HG03196 (cell line): Measurements from ENCODE around the gene PHETA1.
"Not testable (repeated sequence)": the region's sequence is repeated elsewhere in the genome, so short reads cannot be mapped to it uniquely, and the experiment has no call there.

Experiments
- ATAC-seq: cut with Tn5 transposase; IDR thresholded peaks from one replicate; pipeline ENCODE4 v1.9.1; 2021; ENCODE audit not compliant: unreplicated experiment

Gene PHETA1

GRCh38 chr12:111351026-111351425 is 17.9 kb downstream of the PHETA1 start:
- ATAC-seq = no peak

- no peak for ATAC-seq
Measured at GRCh38 chr12:111349748-111350520, 19.0 kb downstream of the PHETA1 start.

GRCh38 chr12:111349101-111349747 is 19.7 kb downstream of the PHETA1 start:
- no peak for ATAC-seq

- ATAC-seq = no peak
Measured at GRCh38 chr12:111347891-111348644, 20.8 kb downstream of the PHETA1 start.

GRCh38 chr12:111344254-111344875 is 24.5 kb downstream of the PHETA1 start:
- no peak for ATAC-seq

- ATAC-seq = no peak
Measured at GRCh38 chr12:111343181-111343580, 25.7 kb downstream of the PHETA1 start.

GRCh38 chr12:111342376-111342775 is 26.5 kb downstream of the PHETA1 start:
- ATAC-seq = no peak

GRCh38 chr12:111341426-111342065 is 27.3 kb downstream of the PHETA1 start:
- ATAC-seq = no peak

- ATAC-seq = not testable (repeated sequence)
Measured at GRCh38 chr12:111340680-111341079, 28.2 kb downstream of the PHETA1 start.

GRCh38 chr12:111340231-111340630 is 28.7 kb downstream of the PHETA1 start:
- ATAC-seq = no peak

GRCh38 chr12:111339321-111339938 is 29.5 kb downstream of the PHETA1 start:
- no peak for ATAC-seq

- ATAC-seq = no peak
Measured at GRCh38 chr12:111338096-111338495, 30.8 kb downstream of the PHETA1 start.

- ATAC-seq = no peak
Measured at GRCh38 chr12:111337371-111337770, 31.5 kb downstream of the PHETA1 start.

- not testable (repeated sequence) for ATAC-seq
Measured at GRCh38 chr12:111336411-111336810, 32.5 kb downstream of the PHETA1 start.

- ATAC-seq = no peak
Measured at GRCh38 chr12:111335811-111336210, 33.1 kb downstream of the PHETA1 start.

- not testable (repeated sequence) for ATAC-seq
Measured at GRCh38 chr12:111335301-111335700, 33.6 kb downstream of the PHETA1 start.

- no peak for ATAC-seq
Measured at GRCh38 chr12:111334393-111334915, 34.4 kb downstream of the PHETA1 start.

GRCh38 chr12:111330800-111331752 is 37.8 kb downstream of the PHETA1 start:
- no peak for ATAC-seq

- no peak for ATAC-seq
Measured at GRCh38 chr12:111328138-111328537, 40.8 kb downstream of the PHETA1 start.
